OCI-LY1 (cell line): ENCODE data around the gene CHCHD6.

ENCODE experiments used
- H2AFZ ChIP-seq: fragments of 200-600 bp; sonication (generic), shearing (Covaris generic); 2 replicates; pipeline ENCODE4 v1.6.0; 2014; ENCODE audit warnings: antibody characterized with exemption, mild to moderate bottlenecking, low read length
- H3F3A ChIP-seq: fragments of 200-600 bp; sonication (generic), shearing (Covaris generic); 2 replicates; pipeline ENCODE4 v1.6.0; 2014; ENCODE audit warnings: mild to moderate bottlenecking, antibody characterized with exemption, low read length, moderate library complexity; ENCODE audit not compliant: insufficient read depth
- H3K27ac ChIP-seq: fragments of 200-600 bp; sonication (generic); 2 replicates; pipeline ENCODE4 v1.5.1; 2014; ENCODE audit warnings: low read length, mixed run types, mild to moderate bottlenecking, low read depth; ENCODE audit not compliant: poor library complexity, severe bottlenecking
- H3K27me3 ChIP-seq: fragments of 200-600 bp; sonication (generic); 2 replicates; pipeline ENCODE4 v1.6.0; 2014; ENCODE audit warnings: antibody characterized with exemption, mild to moderate bottlenecking, low read length, moderate library complexity; ENCODE audit not compliant: insufficient read depth
- H3K36me3 ChIP-seq: fragments of 200-600 bp; sonication (generic); 2 replicates; pipeline ENCODE4 v1.6.1; 2014; ENCODE audit warnings: mild to moderate bottlenecking, antibody characterized with exemption, low read length, moderate library complexity, mixed read lengths; ENCODE audit not compliant: insufficient read depth
- H3K4me1 ChIP-seq: fragments of 200-600 bp; sonication (generic); 2 replicates; pipeline ENCODE4 v1.5.1; 2014; ENCODE audit warnings: mild to moderate bottlenecking, low read length, moderate library complexity; ENCODE audit not compliant: insufficient read depth, severe bottlenecking
- H3K4me2 ChIP-seq: fragments of 200-600 bp; sonication (generic), shearing (Covaris generic); 2 replicates; pipeline ENCODE4 v1.6.1; 2014; ENCODE audit warnings: low read length
- H3K4me3 ChIP-seq: fragments of 200-600 bp; sonication (generic); 2 replicates; pipeline ENCODE4 v1.5.1; 2014; ENCODE audit warnings: low read length, low read depth, mild to moderate bottlenecking, mixed read lengths; ENCODE audit not compliant: poor library complexity, severe bottlenecking
- H3K79me2 ChIP-seq: fragments of 200-600 bp; shearing (Covaris generic); 2 replicates; pipeline ENCODE4 v1.6.1; 2016; ENCODE audit warnings: mixed run types, low read length, mixed read lengths; ENCODE audit not compliant: insufficient read depth
- H3K9ac ChIP-seq: fragments of 200-600 bp; sonication (generic), shearing (Covaris generic); 2 replicates; pipeline ENCODE4 v1.6.1; 2014; ENCODE audit warnings: mild to moderate bottlenecking, low read length, mixed read lengths
- H3K9me2 ChIP-seq: fragments of 200-600 bp; sonication (generic), shearing (Covaris generic); 2 replicates; pipeline ENCODE4 v1.6.1; 2014; ENCODE audit warnings: low read depth, mild to moderate bottlenecking, low read length, mixed read lengths
- H3K9me3 ChIP-seq: fragments of 200-600 bp; shearing (Covaris generic); 2 replicates; pipeline ENCODE4 v1.6.1; 2014; ENCODE audit warnings: low read length, mixed read lengths
- H4K20me1 ChIP-seq: fragments of 200-600 bp; sonication (generic), shearing (Covaris generic); 2 replicates; pipeline ENCODE4 v1.6.0; 2016; ENCODE audit warnings: mild to moderate bottlenecking, low read length; ENCODE audit not compliant: insufficient read depth
- CTCF ChIP-seq: fragments of 200-600 bp; sonication (generic), shearing (Covaris generic); IDR thresholded peaks from 2 replicates; pipeline ENCODE4 v1.5.1; 2017; ENCODE audit warnings: mild to moderate bottlenecking, antibody characterized with exemption, low read length, moderate library complexity, mixed read lengths
- EZH2 ChIP-seq: fragments of 200-600 bp; sonication (generic), shearing (Covaris generic); IDR thresholded peaks from 2 replicates; pipeline ENCODE4 v1.8.0; 2017; ENCODE audit warnings: borderline replicate concordance, mixed run types, mild to moderate bottlenecking, antibody characterized with exemption, low read length, moderate library complexity, mixed read lengths

CHCHD6 gene

GRCh38 chr3:126659915-126660886 lies 43.8 kb upstream of the CHCHD6 start:
- Histone ChIP-seq H3K9ac (no peak overlapping the region), H3K27ac (no peak overlapping the region), H3F3A (no peaks in the 10 kb centered on the region), H3K79me2 (no peaks in the 10 kb centered on the region), H4K20me1 (no peaks in the 10 kb centered on the region), H3K27me3 (peaks cover 8% of the 10 kb centered on the region; the same call in 1 of the 2 replicates), H2AFZ (no peak overlapping the region), H3K4me2 (no peak overlapping the region), H3K9me3 (no peaks in the 10 kb centered on the region), H3K9me2 (no peaks in the 10 kb centered on the region), H3K4me1 (no peaks in the 10 kb centered on the region), H3K36me3 (no peaks in the 10 kb centered on the region), H3K4me3 (no peak overlapping the region)
- peak; percentile 15; the same call in 1 of the 2 replicates for TF ChIP-seq CTCF
- TF ChIP-seq EZH2 = no peak

GRCh38 chr3:126661532-126662364 lies 42.3 kb upstream of the CHCHD6 start:
- H3K4me2 ChIP-seq = no peak overlapping the region
- H3K9me2 ChIP-seq = no peaks in the 10 kb centered on the region
- H3K4me3 ChIP-seq = no peak overlapping the region
- no peaks in the 10 kb centered on the region for H3F3A ChIP-seq
- no peak overlapping the region for H3K9ac ChIP-seq
- no peaks in the 10 kb centered on the region for H3K9me3 ChIP-seq
- H3K27ac ChIP-seq = no peak overlapping the region
- no peak for TF ChIP-seq EZH2
- no peak for TF ChIP-seq CTCF
- no peaks in the 10 kb centered on the region for H3K4me1 ChIP-seq
- H3K79me2 ChIP-seq = no peaks in the 10 kb centered on the region
- no peak overlapping the region for H2AFZ ChIP-seq
- H3K27me3 ChIP-seq = peaks cover 8% of the 10 kb centered on the region; the same call in 1 of the 2 replicates
- H3K36me3 ChIP-seq = no peaks in the 10 kb centered on the region
- no peaks in the 10 kb centered on the region for H4K20me1 ChIP-seq

GRCh38 chr3:126663257-126663656 lies 40.8 kb upstream of the CHCHD6 start:
- H3K4me2 ChIP-seq = no peak overlapping the region
- H3K9me3 ChIP-seq = no peaks in the 10 kb centered on the region
- H3K4me3 ChIP-seq = no peak overlapping the region
- H3K9me2 ChIP-seq = no peaks in the 10 kb centered on the region
- no peaks in the 10 kb centered on the region for H4K20me1 ChIP-seq
- no peaks in the 10 kb centered on the region for H3F3A ChIP-seq
- H3K79me2 ChIP-seq = no peaks in the 10 kb centered on the region
- H3K4me1 ChIP-seq = no peaks in the 10 kb centered on the region
- H3K27me3 ChIP-seq = peaks cover 5% of the 10 kb centered on the region; the same call in 1 of the 2 replicates
- H3K9ac ChIP-seq = no peak overlapping the region
- H3K36me3 ChIP-seq = no peaks in the 10 kb centered on the region
- TF ChIP-seq EZH2 = no peak
- TF ChIP-seq CTCF = no peak
- H2AFZ ChIP-seq = no peak overlapping the region
- no peak overlapping the region for H3K27ac ChIP-seq
